ELF-1 (cell line): ENCODE measurements around the gene DNAJC1.

Experiments used
- DNase-seq: peaks from one replicate; pipeline ENCODE4 v3.0.0-alpha.2; 2016; ENCODE audit warnings: low read depth, low spot score

Gene DNAJC1

DNA sequence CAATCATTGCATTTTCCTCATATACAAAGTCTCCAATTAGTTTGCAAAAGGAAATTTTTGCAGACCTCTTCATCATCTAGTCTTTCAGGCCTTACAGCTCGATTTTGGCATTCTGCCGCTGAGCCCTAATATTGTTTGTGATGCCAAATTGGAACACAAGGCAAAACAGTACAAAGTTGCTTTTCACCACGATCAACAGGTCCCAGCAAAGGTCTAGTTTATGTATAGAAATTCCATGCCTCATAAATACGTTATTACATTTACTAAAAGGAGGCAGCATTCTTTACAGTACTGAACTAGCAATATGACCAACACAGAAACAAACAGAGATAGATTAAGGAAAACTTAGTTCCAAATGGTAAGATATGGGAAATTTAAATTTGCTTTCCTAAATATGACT lies 7.0 kb upstream of the DNAJC1 start:
- DNase-seq: no peak

DNA sequence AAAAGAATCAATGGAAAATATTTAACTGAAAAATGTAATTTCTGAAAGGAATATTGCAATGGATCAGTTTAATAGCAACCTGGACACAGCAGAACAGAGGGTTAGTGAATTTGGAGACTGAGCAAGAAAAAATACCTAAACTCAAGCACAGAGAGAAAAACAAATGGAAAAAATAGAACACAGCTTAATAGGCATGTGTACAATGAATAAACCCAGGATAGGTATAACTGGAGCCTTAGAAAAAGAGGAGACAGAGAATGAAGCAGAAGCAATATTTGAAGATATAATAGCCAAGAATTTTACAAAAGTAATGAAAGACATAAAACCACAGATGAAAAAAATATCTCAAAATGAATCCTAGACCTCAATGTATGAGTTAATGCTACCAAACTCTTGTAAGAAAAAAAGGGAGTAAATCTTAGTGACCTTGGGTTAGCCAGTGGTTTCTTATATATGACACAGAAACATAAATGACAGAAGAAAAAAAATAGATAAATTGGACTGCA lies 2.9 kb upstream of the DNAJC1 start:
- DNase-seq: no peak

- DNase-seq: no peak
Measured at GRCh38 chr10:22005763-22006162, 2.2 kb upstream of the DNAJC1 start.

DNA sequence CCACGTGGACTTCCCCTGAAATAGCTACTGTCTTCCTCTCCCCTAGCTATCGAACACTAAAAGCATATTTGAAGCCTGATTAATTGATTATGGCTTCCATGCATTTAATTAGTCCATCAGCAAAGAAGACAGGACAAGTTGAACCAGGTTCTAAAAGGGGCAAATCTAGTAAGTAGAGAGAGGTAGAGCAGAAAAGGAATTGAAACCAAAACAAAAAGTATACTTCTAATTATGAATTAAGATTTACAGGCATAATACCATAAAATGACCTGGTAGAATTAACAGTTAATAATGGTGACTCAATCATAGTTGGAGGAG lies 393 bp upstream of the DNAJC1 start:
- DNase-seq: no peak

DNA sequence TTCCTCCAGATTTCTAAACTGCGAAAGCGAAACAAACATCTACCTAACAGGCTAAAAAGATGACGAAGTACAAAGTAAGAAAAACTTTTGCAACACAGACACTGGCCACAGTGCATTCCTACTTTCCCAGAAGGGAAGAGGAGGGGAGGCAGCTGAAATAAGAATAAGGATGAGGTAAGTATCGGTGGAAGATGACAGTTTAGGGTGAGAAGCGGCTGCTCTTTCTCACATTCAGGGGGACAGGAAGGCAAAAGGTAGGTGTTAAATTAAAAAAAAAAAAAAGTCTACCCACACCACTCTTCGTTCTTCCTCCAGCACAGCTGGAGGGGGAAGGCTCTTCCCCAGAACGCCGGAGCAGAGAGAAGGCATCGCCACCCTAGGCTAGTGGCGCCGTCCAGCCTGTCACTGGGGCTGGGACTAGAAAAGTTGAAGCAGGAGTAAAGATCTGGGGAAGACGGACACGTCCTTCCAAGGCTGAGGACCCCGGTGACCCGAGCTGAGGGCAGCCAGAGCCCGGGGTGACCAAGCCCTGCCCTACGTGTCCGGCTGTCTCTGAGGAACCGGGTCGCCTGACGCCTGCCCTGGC lies 846 bp downstream of the DNAJC1 start:
- DNase-seq: peak; percentile 51

DNA sequence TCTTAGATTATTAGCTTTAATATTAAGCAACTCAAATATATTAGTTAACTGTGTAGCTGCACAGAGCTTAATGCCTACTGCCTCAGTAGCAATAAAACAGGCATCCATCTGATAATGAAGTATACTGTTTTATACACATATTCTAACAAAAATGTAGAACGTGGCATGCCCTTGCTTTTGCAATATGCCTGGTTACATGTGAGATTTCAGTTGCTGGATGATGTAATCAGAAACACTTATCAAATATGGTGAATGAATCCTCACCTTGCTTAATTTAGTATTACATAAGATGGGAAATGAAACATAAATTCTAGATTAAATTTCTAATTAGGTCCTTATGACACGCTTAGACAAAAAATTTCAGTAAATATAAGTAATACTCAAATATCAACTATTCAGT lies 8.0 kb downstream of the DNAJC1 start:
- no peak for DNase-seq

- no peak for DNase-seq
Measured at GRCh38 chr10:21993360-21994001, 10.0 kb downstream of the DNAJC1 start.

- DNase-seq: no peak
Measured at GRCh38 chr10:21991785-21992184, 11.7 kb downstream of the DNAJC1 start.

- DNase-seq: no peak
Measured at GRCh38 chr10:21990449-21990848, 13.1 kb downstream of the DNAJC1 start.

GRCh38 chr10:21989453-21990154 lies 13.9 kb downstream of the DNAJC1 start:
- DNase-seq: peak; percentile 78

DNA sequence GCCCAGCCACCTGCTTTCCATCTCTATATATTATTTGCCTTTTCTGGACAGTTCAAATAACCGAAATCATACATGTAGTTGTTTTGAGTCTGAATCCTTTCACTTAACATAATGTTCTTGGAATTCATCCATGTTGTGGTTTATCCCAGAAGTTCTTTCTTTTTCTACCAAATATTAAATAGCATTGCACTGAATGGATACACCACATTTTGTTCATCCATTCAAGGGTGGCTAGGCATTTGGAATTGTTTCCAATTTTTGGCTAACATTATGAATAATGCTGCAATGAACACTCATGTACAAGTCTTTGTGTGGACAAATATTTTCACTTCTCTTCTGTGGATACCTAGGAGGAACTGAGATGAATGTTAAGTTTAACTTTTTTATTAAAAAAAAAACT lies 18.0 kb downstream of the DNAJC1 start:
- DNase-seq: no peak

- no peak for DNase-seq
Measured at GRCh38 chr10:21981118-21981517, 22.4 kb downstream of the DNAJC1 start.

DNA sequence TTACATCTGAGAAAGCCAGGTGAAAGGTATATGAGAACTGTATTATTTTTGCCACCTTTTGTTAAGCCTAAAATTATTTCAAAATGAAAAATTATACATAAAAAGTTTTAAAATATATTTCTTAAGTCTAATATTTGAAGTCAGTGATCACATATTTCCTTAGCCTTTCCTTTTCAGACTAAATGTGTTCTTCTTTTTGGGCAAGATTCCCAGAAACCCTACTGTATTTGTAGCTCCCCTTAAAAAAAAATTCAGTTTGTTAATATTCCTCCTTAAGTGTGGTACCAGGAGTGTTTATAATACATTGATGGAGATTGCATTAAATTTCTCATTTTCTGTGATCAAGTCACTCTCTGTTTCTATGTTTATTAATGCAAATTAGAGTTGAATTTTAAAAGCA lies 22.8 kb downstream of the DNAJC1 start:
- DNase-seq: no peak

- no peak for DNase-seq
Measured at GRCh38 chr10:21978191-21978862, 25.2 kb downstream of the DNAJC1 start.

DNA sequence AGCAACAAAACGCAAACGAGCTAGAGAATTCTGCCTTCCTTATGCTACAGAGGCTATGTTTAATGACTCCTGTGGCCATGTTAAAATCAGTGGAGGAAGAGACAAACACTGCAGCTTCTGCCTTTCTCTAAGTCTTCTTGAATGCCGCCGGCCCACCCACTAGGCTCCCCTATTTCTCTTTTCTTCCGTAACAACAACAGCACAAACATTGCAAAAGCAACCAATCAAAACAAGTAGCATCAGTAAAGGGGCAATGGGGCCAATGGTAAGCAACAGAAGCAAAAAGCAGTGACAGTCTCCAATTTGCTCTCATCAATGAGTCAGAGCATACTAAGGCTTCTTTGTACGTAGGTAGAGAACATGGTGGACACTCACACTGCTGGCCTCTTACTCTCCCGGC lies 26.8 kb downstream of the DNAJC1 start:
- peak; percentile 50 for DNase-seq

DNA sequence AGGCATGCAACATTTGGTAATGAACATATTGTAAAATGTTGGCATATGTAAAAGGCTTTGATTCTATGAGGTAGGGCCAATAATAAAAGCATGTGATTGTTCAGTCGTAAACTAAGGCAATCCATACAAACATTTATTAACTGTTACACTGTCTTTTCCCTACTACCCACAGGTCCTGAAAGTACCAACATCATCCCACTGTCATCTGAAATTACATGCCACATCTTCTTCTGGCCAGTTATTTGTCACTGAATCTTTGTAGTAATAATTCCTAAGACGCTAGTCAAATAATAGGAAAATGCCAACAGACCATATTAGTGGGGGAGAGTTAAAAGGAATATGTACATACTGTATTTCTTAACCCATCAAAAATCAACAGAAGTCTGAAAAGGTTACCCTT lies 27.2 kb downstream of the DNAJC1 start:
- DNase-seq: no peak

GRCh38 chr10:21975378-21975990 lies 28.0 kb downstream of the DNAJC1 start:
- DNase-seq: no peak

DNA sequence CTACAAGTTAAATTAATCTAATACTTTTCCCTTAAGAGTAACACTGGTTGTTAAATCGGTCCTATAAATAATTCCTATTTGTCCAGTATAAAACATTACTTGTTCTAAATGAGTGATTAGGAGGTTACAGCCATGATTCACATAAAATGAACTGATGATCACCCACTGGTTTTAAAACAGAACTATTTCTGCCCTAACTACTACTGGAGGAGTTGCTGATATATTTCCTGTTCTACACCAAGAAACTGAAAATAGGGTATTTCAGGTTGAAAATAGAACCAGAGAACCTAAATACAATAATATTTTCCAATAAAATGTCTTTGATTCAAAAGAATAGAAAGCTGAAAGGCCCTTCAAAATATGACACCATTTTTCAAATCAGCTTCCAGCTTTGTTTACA lies 30.9 kb downstream of the DNAJC1 start:
- DNase-seq: no peak

- no peak for DNase-seq
Measured at GRCh38 chr10:21969326-21970287, 33.9 kb downstream of the DNAJC1 start.

DNA sequence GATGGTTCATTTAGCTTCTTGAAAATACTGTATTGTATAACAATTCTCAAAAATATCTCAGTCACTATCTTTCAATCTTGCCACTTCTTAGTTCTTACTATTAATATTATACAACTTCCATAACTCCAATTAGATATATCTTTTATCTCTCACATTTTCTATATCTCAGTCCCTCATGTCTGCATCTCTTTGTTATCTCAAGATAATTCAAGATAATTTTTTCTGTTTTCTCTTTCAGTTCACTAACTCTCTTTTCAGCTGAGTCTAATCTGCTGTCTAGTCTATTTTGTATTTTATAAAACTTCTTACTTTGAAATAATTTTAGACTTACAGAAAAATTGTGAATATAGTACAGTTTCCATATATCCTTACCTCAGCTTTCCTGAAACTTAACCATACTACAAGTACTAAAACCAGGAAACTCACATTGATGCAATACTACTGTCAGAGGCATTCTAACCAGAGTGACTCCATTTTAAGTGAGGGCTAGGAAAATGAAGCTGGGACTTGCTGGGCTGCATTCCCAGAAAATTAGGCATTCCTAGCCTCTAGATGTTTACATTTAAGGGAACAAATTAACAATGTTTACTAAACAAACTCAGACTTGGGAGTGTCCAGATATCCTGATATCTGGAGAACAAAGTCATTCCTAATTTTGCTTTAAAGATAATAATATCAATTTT lies 38.4 kb downstream of the DNAJC1 start:
- DNase-seq: peak; percentile 28
